WTC11 (cell line): ENCODE results near the gene CHRNB1. TPM values are rescaled to one million over a fixed set of nuclear protein-coding genes. Genes with fewer than 3 reads are reported as not detected.

Experiments used
- ATAC-seq: fragments of 200-7000 bp; cut with Tn5 transposase; 2 replicates; pipeline ENCODE4 v1.10.0; 2021; ENCODE audit warnings: mild to moderate bottlenecking, moderate library complexity
- CTCF ChIA-PET: fragments of 300-600 bp; sonication (Branson Sonifier 250); formaldehyde crosslinking; loops from one replicate; lab custom pipeline; 2021; ENCODE audit warnings: antibody characterized with exemption; lab: Charles Lee
- POLR2A ChIA-PET: fragments of 350-600 bp; sonication (Branson Sonifier 250); formaldehyde crosslinking; loops from one replicate; lab custom pipeline; 2021; ENCODE audit warnings: antibody characterized with exemption; lab: Charles Lee
- DNase-seq: peaks from one replicate; pipeline ENCODE4 v3.0.0; 2021; ENCODE audit warnings: low spot score
- H3K27ac Mint-ChIP-seq: 2 replicates; pipeline ENCODE4 v1.8.0; 2021; ENCODE audit warnings: mixed read lengths
- H3K27me3 Mint-ChIP-seq: 2 replicates; pipeline ENCODE4 v1.8.0; 2021; ENCODE audit warnings: low read depth, mild to moderate bottlenecking, moderate library complexity, mixed read lengths
- H3K36me3 Mint-ChIP-seq: 2 replicates; pipeline ENCODE4 v1.8.0; 2021; ENCODE audit warnings: mixed read lengths
- H3K4me1 Mint-ChIP-seq: 2 replicates; pipeline ENCODE4 v1.8.0; 2022; ENCODE audit warnings: mixed read lengths
- H3K4me3 Mint-ChIP-seq: 2 replicates; pipeline ENCODE4 v1.8.0; 2021; ENCODE audit warnings: mild to moderate bottlenecking, moderate library complexity, mixed read lengths
- H3K9me3 Mint-ChIP-seq: 2 replicates; pipeline ENCODE4 v1.8.0; 2021; ENCODE audit warnings: mixed read lengths
- ATF2 ChIP-seq: sonication (generic); formaldehyde crosslinking; IDR thresholded peaks from 2 replicates; pipeline ENCODE4 v1.8.1; 2022; ENCODE audit warnings: low read depth, missing genetic modification reagents, borderline replicate concordance
- CTCF ChIP-seq: fragments of 200-600 bp; IDR thresholded peaks from 2 replicates; pipeline ENCODE4 v1.8.0; 2022; ENCODE audit warnings: antibody characterized with exemption
- ELF4 ChIP-seq: sonication (generic); formaldehyde crosslinking; IDR thresholded peaks from 2 replicates; pipeline ENCODE4 v1.8.1; 2022; ENCODE audit warnings: low read depth, mild to moderate bottlenecking, moderate library complexity, missing genetic modification reagents
- EMX1 ChIP-seq: fragments of 250-450 bp; sonication (Bioruptor Pico); IDR thresholded peaks from 2 replicates; pipeline ENCODE4 v1.8.0; 2021; ENCODE audit warnings: mild to moderate bottlenecking
- ESRRA ChIP-seq: sonication (generic); formaldehyde crosslinking; IDR thresholded peaks from 2 replicates; pipeline ENCODE4 v1.8.1; 2022; ENCODE audit warnings: mild to moderate bottlenecking, missing genetic modification reagents, borderline replicate concordance
- FOXJ3 ChIP-seq: sonication (generic); formaldehyde crosslinking; IDR thresholded peaks from 2 replicates; pipeline ENCODE4 v1.9.0; 2021; ENCODE audit warnings: missing genetic modification reagents, mild to moderate bottlenecking, borderline replicate concordance
- JUN ChIP-seq: sonication (generic); formaldehyde crosslinking; IDR thresholded peaks from 2 replicates; pipeline ENCODE4 v1.8.0; 2023; ENCODE audit warnings: mild to moderate bottlenecking, missing genetic modification reagents
- MXD4 ChIP-seq: fragments of 250-450 bp; sonication (Bioruptor Pico); IDR thresholded peaks from 2 replicates; pipeline ENCODE4 v1.8.0; 2021; ENCODE audit warnings: mild to moderate bottlenecking, moderate library complexity, borderline replicate concordance
- MYBL2 ChIP-seq: sonication (generic); formaldehyde crosslinking; IDR thresholded peaks from 2 replicates; pipeline ENCODE4 v1.8.1; 2023; ENCODE audit warnings: mild to moderate bottlenecking, moderate library complexity, missing genetic modification reagents
- NFYB ChIP-seq: sonication (generic); formaldehyde crosslinking; conservative IDR thresholded peaks from 2 replicates; pipeline ENCODE4 v1.8.0; 2022; ENCODE audit warnings: low read depth, missing genetic modification reagents
- RELA ChIP-seq: sonication (generic); formaldehyde crosslinking; IDR thresholded peaks from 2 replicates; pipeline ENCODE4 v1.8.1; 2022; ENCODE audit warnings: missing genetic modification reagents, mild to moderate bottlenecking, borderline replicate concordance
- SOX15 ChIP-seq: fragments of 250-450 bp; sonication (Bioruptor Pico); IDR thresholded peaks from 2 replicates; pipeline ENCODE4 v1.9.0; 2021; ENCODE audit warnings: mild to moderate bottlenecking
- ZNF317 ChIP-seq: sonication (generic); formaldehyde crosslinking; IDR thresholded peaks from 2 replicates; pipeline ENCODE4 v1.8.1; 2023; ENCODE audit warnings: low read depth, mild to moderate bottlenecking, moderate library complexity, missing genetic modification reagents, borderline replicate concordance
- ZNF396 ChIP-seq: fragments of 250-450 bp; sonication (Bioruptor Pico); IDR thresholded peaks from 2 replicates; pipeline ENCODE4 v1.8.0; 2021; ENCODE audit warnings: mild to moderate bottlenecking, moderate library complexity, borderline replicate concordance
- total RNA-seq: library from RNA; stranded (reverse); gene quantifications from 3 replicates; pipeline ENCODE4 v1.2.3, GENCODE V29; 2021
- TF ChIP-seq, protein P1 (sequence below): sonication (generic); formaldehyde crosslinking; IDR thresholded peaks from 2 replicates; pipeline ENCODE4 v1.8.1; 2022; ENCODE audit warnings: missing genetic modification reagents, borderline replicate concordance
- TF ChIP-seq, protein P2 (sequence below): sonication (generic); formaldehyde crosslinking; conservative IDR thresholded peaks from 2 replicates; pipeline ENCODE4 v1.8.1; 2023; ENCODE audit warnings: mild to moderate bottlenecking, low read depth, missing genetic modification reagents, moderate library complexity

CHRNB1 gene
- total RNA-seq, 1 experiment from 2014 or later, result 16.0 TPM

DNA sequence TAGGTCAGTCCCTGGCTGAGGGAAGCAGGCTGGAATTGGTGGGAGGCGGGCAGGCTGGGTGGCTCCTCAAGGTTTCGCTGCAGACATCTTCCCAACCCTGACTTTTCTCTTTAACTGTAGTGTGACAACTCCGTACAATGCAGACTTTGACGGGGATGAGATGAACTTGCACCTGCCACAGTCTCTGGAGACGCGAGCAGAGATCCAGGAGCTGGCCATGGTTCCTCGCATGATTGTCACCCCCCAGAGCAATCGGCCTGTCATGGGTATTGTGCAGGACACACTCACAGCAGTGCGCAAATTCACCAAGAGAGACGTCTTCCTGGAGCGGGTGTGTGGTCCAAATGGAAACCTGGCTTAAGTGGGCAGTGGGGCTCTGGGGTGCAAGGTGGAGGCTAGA is 54.3 kb downstream of the CHRNB1 start (continued):
- TF ChIP-seq ELF4, result no peak
- TF ChIP-seq ZNF317 (CRISPR knock-in tag), result no peak

DNA sequence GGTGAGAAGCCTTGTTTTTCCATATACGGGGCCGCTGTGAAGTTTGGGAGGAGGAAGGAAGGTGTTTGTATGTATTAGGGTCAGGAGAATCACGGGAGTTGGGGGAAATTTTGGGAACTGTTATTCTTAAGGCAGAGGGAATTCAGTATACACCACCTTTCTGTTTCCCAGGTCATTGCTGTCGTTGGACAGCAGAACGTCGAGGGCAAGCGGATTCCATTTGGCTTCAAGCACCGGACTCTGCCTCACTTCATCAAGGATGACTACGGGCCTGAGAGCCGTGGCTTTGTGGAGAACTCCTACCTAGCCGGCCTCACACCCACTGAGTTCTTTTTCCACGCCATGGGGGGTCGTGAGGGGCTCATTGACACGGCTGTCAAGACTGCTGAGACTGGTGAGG is 56.9 kb downstream of the CHRNB1 start:
- Mint-ChIP-seq H3K4me3 (no peak overlapping the region), H3K9me3 (no peaks in the 10 kb centered on the region), H3K27me3 (no peaks in the 10 kb centered on the region), H3K36me3 (peaks cover 86% of the 10 kb centered on the region), H3K4me1 (no peaks in the 10 kb centered on the region), H3K27ac (no peak overlapping the region)
- ChIA-PET CTCF (interaction anchor here (1.1 to 2.2 kb wide), 4 partner anchors 11 to 145 kb away, joined by 3 to 13 read pairs (median 10); no protein-coding TSS in a partner anchor), POLR2A (interaction anchor here (1.6 kb wide), 1 partner anchor 64 kb away, joined by 3 read pairs; no protein-coding TSS in a partner anchor)
- ATAC-seq (no peak), DNase-seq (no peak)
- no peak for TF ChIP-seq JUN
- no peak for TF ChIP-seq CTCF
- TF ChIP-seq ZNF396 (CRISPR knock-in tag), result no peak
- TF ChIP-seq, protein P1, sequence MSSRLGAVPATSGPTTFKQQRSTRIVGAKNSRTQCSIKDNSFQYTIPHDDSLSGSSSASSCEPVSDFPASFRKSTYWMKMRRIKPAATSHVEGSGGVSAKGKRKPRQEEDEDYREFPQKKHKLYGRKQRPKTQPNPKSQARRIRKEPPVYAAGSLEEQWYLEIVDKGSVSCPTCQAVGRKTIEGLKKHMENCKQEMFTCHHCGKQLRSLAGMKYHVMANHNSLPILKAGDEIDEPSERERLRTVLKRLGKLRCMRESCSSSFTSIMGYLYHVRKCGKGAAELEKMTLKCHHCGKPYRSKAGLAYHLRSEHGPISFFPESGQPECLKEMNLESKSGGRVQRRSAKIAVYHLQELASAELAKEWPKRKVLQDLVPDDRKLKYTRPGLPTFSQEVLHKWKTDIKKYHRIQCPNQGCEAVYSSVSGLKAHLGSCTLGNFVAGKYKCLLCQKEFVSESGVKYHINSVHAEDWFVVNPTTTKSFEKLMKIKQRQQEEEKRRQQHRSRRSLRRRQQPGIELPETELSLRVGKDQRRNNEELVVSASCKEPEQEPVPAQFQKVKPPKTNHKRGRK (CRISPR knock-in tag), result no peak
- TF ChIP-seq SOX15, result no peak
- TF ChIP-seq, protein P2, sequence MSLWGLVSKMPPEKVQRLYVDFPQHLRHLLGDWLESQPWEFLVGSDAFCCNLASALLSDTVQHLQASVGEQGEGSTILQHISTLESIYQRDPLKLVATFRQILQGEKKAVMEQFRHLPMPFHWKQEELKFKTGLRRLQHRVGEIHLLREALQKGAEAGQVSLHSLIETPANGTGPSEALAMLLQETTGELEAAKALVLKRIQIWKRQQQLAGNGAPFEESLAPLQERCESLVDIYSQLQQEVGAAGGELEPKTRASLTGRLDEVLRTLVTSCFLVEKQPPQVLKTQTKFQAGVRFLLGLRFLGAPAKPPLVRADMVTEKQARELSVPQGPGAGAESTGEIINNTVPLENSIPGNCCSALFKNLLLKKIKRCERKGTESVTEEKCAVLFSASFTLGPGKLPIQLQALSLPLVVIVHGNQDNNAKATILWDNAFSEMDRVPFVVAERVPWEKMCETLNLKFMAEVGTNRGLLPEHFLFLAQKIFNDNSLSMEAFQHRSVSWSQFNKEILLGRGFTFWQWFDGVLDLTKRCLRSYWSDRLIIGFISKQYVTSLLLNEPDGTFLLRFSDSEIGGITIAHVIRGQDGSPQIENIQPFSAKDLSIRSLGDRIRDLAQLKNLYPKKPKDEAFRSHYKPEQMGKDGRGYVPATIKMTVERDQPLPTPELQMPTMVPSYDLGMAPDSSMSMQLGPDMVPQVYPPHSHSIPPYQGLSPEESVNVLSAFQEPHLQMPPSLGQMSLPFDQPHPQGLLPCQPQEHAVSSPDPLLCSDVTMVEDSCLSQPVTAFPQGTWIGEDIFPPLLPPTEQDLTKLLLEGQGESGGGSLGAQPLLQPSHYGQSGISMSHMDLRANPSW (CRISPR knock-in tag), result no peak
- no peak for TF ChIP-seq ATF2 (CRISPR knock-in tag)
- no peak for TF ChIP-seq EMX1 (CRISPR knock-in tag)
- no peak for TF ChIP-seq NFYB
- no peak for TF ChIP-seq MXD4 (CRISPR knock-in tag)
- TF ChIP-seq MYBL2, result no peak
- TF ChIP-seq ZNF317 (CRISPR knock-in tag), result no peak
- no peak for TF ChIP-seq FOXJ3 (CRISPR knock-in tag)
- no peak for TF ChIP-seq RELA (CRISPR knock-in tag)

DNA sequence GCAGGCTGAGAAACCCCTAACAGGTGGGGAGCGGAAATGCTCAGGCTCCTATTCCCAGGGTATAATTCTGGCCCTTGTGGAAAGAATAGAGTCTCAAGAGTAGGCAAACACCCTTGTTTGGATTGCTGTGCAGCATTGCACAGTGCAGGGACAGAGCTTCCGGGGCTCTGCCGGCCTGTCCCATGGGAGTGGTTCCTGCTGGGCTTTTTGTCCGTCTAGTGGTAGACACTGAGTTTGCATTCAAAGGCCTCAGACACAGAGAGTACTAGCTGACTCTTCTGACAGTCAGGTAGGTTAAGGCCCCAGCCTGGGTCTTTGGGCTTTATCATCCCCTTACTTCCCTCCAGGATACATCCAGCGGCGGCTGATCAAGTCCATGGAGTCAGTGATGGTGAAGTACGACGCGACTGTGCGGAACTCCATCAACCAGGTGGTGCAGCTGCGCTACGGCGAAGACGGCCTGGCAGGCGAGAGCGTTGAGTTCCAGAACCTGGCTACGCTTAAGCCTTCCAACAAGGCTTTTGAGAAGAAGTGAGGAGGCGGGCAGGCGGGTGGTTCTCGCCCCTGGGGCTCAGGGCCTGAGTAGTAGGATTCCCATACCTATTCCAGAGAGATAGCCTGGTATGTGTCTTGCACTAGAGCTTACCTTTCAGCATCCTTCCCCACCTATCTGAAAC is 57.4 kb downstream of the CHRNB1 start:
- TF ChIP-seq ZNF317 (CRISPR knock-in tag) (no peak), ESRRA (CRISPR knock-in tag) (no peak), SOX15 (no peak)
- TF ChIP-seq, all 79 proteins: peak for 0
- no peak for DNase-seq
- Mint-ChIP-seq H3K4me3 (no peak overlapping the region), H3K27me3 (no peaks in the 10 kb centered on the region), H3K27ac (no peak overlapping the region), H3K4me1 (no peaks in the 10 kb centered on the region), H3K9me3 (no peaks in the 10 kb centered on the region), H3K36me3 (peaks cover 84% of the 10 kb centered on the region)
- no peak for ATAC-seq
- ChIA-PET POLR2A (interaction anchor here (0.7 to 1.6 kb wide), 2 partner anchors 65 to 81 kb away, joined by 3 read pairs; partner anchors contain the start of gene MPDU1), CTCF (interaction anchor here (0.5 to 2.2 kb wide), 20 partner anchors 11 to 858 kb away, joined by 3 to 13 read pairs (median 4); partner anchors contain the start of gene PLSCR3)
